ENCODE results near the gene MAGEB6.
"Not testable (repeated sequence)": the region's sequence is repeated elsewhere in the genome, so short reads cannot be mapped to it uniquely, and the experiment has no call there.

MAGEB6 gene

DNA sequence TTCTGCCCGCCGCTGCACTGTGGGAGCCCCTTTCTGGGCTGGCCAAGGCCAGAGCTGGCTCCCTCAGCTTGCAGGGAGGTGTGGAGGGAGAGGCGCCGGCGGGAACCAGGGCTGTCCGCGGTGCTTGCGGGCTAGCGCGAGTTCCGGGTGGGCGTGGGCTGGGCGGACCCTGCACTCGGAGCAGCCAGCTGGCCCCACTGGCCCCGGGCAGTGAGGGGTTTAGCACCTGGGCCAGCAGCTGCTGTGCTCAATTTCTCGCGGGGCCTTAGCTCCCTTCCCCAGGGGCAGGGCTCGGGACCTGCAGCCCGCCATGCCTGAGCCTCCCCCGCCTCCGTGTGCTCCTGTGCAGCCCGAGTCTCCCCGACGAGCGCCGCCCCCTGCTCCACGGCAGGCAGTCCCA, 12.5 kb downstream of the MAGEB6 start:
- not testable (repeated sequence) for H3K36me3 ChIP-seq (ENCODE audit: control insufficient read depth in 1 of 2, insufficient read depth in 2 of 2, low read length in 2 of 2); H2AFZ ChIP-seq (ENCODE audit: insufficient read depth, low read length, poor library complexity); H3K4ac ChIP-seq (ENCODE audit: low read depth, low read length); H2BK5ac ChIP-seq (ENCODE audit: low read depth, low read length, poor library complexity); H3K79me1 ChIP-seq (ENCODE audit: low read length); H4K12ac ChIP-seq (ENCODE audit: low read depth, low read length); H3K9me3 ChIP-seq (ENCODE audit: insufficient read depth, low read depth, low read length); H3K27ac ChIP-seq (ENCODE audit: low read depth, low read length); H2BK120ac ChIP-seq (ENCODE audit: insufficient read depth, low read length, poor library complexity); H3K4me3 ChIP-seq (ENCODE audit: low read depth, low read length); H3K79me2 ChIP-seq (ENCODE audit: control insufficient read depth, insufficient read depth, low read length, poor library complexity); DNase-seq; H3K4me1 ChIP-seq (ENCODE audit: control insufficient read depth in 1 of 2, insufficient read depth in 2 of 2, low read length in 2 of 2); H3K9ac ChIP-seq (ENCODE audit: low read length); H3K23ac ChIP-seq (ENCODE audit: low read length); H3K4me2 ChIP-seq (ENCODE audit: low read length); H4K91ac ChIP-seq (ENCODE audit: low read depth, low read length); H2BK12ac ChIP-seq (ENCODE audit: low read length); H3K18ac ChIP-seq (ENCODE audit: low read length); H2AK5ac ChIP-seq (ENCODE audit: low read length); H3K14ac ChIP-seq (ENCODE audit: low read length); H4K8ac ChIP-seq (ENCODE audit: low read depth, low read length); H3K27me3 ChIP-seq (ENCODE audit: insufficient read depth, low read length)
- WGBS (ENCODE audit: extremely low coverage, insufficient coverage, insufficient read length): no CpG with 5 or more reads among the region's 27 CpGs

GRCh38 chrX:26208012-26208411, 15.8 kb downstream of the MAGEB6 start:
- DNase-seq: no peak
- H2AK5ac ChIP-seq (ENCODE audit: low read length): no peak overlapping the region
- no peak overlapping the region for H3K9ac ChIP-seq (ENCODE audit: low read length)
- WGBS (ENCODE audit: extremely low coverage, insufficient coverage, insufficient read length): no CpG with 5 or more reads among the region's 3 CpGs
- no peaks in the 10 kb centered on the region for H3K27me3 ChIP-seq (ENCODE audit: insufficient read depth, low read length)
- H3K79me2 ChIP-seq (ENCODE audit: control insufficient read depth, insufficient read depth, low read length, poor library complexity): no peaks in the 10 kb centered on the region
- H2BK12ac ChIP-seq (ENCODE audit: low read length): no peak overlapping the region
- no peak overlapping the region for H2AFZ ChIP-seq (ENCODE audit: insufficient read depth, low read length, poor library complexity)
- H2BK5ac ChIP-seq (ENCODE audit: low read depth, low read length, poor library complexity): no peak overlapping the region
- H4K8ac ChIP-seq (ENCODE audit: low read depth, low read length): no peak overlapping the region
- no peaks in the 10 kb centered on the region for H3K4me1 ChIP-seq (ENCODE audit: control insufficient read depth in 1 of 2, insufficient read depth in 2 of 2, low read length in 2 of 2)
- no peaks in the 10 kb centered on the region for H3K36me3 ChIP-seq (ENCODE audit: control insufficient read depth in 1 of 2, insufficient read depth in 2 of 2, low read length in 2 of 2)
- no peak overlapping the region for H3K14ac ChIP-seq (ENCODE audit: low read length)
- no peak overlapping the region for H2BK120ac ChIP-seq (ENCODE audit: insufficient read depth, low read length, poor library complexity)
- no peak overlapping the region for H3K4me3 ChIP-seq (ENCODE audit: low read depth, low read length)
- no peak overlapping the region for H3K4me2 ChIP-seq (ENCODE audit: low read length)
- no peak overlapping the region for H4K91ac ChIP-seq (ENCODE audit: low read depth, low read length)
- no peaks in the 10 kb centered on the region for H3K79me1 ChIP-seq (ENCODE audit: low read length)
- no peak overlapping the region for H3K27ac ChIP-seq (ENCODE audit: low read depth, low read length)
- H3K4ac ChIP-seq (ENCODE audit: low read depth, low read length): no peak overlapping the region
- H3K18ac ChIP-seq (ENCODE audit: low read length): no peak overlapping the region
- H4K12ac ChIP-seq (ENCODE audit: low read depth, low read length): no peak overlapping the region
- no peak overlapping the region for H3K23ac ChIP-seq (ENCODE audit: low read length)
- H3K9me3 ChIP-seq (ENCODE audit: insufficient read depth, low read depth, low read length): no peaks in the 10 kb centered on the region

DNA sequence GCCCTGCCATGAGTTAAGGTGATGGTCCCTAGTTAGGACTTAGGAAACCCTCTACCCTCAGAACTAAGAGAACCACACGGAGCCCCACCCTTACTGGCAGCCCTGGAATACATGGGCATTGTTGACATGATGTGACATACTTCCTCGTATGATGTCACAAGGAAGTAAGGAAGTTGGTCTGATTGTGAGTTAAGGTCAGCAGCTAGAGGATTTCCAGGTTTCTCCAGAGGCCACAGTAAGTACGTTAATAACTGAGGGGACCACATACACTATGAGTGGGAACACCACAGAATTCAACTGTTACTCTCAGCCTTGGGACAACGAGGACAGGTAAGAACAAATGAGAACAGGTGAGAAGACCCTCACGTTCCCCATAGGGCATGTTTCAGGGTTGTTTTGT, 23.6 kb downstream of the MAGEB6 start, which contains the start of gene MAGEB5:
Gene MAGEB5, plus strand, starts transcription at position 301 of the 400 bp plus-strand sequence. CDS start 1,133 bp downstream, outside the sequence.
- Histone ChIP-seq H3K27me3 (ENCODE audit: insufficient read depth, low read length) (no peaks in the 10 kb centered on the region), H3K18ac (ENCODE audit: low read length) (no peak within 1 kb of the TSS), H2BK12ac (ENCODE audit: low read length) (no peak within 1 kb of the TSS), H3K14ac (ENCODE audit: low read length) (no peak within 1 kb of the TSS), H3K27ac (ENCODE audit: low read depth, low read length) (no peak within 1 kb of the TSS), H3K9ac (ENCODE audit: low read length) (no peak within 1 kb of the TSS), H3K4ac (ENCODE audit: low read depth, low read length) (no peak within 1 kb of the TSS), H3K4me1 (ENCODE audit: control insufficient read depth in 1 of 2, insufficient read depth in 2 of 2, low read length in 2 of 2) (no peaks in the 10 kb centered on the region), H3K4me2 (ENCODE audit: low read length) (no peak within 1 kb of the TSS), H3K4me3 (ENCODE audit: low read depth, low read length) (no peak within 1 kb of the TSS), H4K12ac (ENCODE audit: low read depth, low read length) (no peak within 1 kb of the TSS), H3K79me2 (ENCODE audit: control insufficient read depth, insufficient read depth, low read length, poor library complexity) (no peaks in the 10 kb centered on the region), H3K79me1 (ENCODE audit: low read length) (no peaks in the 10 kb centered on the region), H3K9me3 (ENCODE audit: insufficient read depth, low read depth, low read length) (no peaks in the 10 kb centered on the region), H3K23ac (ENCODE audit: low read length) (no peak within 1 kb of the TSS), H2BK120ac (ENCODE audit: insufficient read depth, low read length, poor library complexity) (no peak within 1 kb of the TSS), H2AFZ (ENCODE audit: insufficient read depth, low read length, poor library complexity) (no peak within 1 kb of the TSS), H4K8ac (ENCODE audit: low read depth, low read length) (no peak within 1 kb of the TSS), H2BK5ac (ENCODE audit: low read depth, low read length, poor library complexity) (no peak within 1 kb of the TSS), H4K91ac (ENCODE audit: low read depth, low read length) (no peak within 1 kb of the TSS), H3K36me3 (ENCODE audit: control insufficient read depth in 1 of 2, insufficient read depth in 2 of 2, low read length in 2 of 2) (no peaks in the 10 kb centered on the region), H2AK5ac (ENCODE audit: low read length) (no peak within 1 kb of the TSS)
- no CpG with 5 or more reads among the region's 5 CpGs for whole genome bisulfite sequencing (ENCODE audit: extremely low coverage, insufficient coverage, insufficient read length)
- no peak for DNase-seq

GRCh38 chrX:26219351-26219750, 27.1 kb downstream of the MAGEB6 start:
- H3K4me1 ChIP-seq (ENCODE audit: control insufficient read depth in 1 of 2, insufficient read depth in 2 of 2, low read length in 2 of 2): no peaks in the 10 kb centered on the region
- no peak overlapping the region for H2BK5ac ChIP-seq (ENCODE audit: low read depth, low read length, poor library complexity)
- no peak overlapping the region for H3K14ac ChIP-seq (ENCODE audit: low read length)
- DNase-seq: no peak
- no peak overlapping the region for H2AK5ac ChIP-seq (ENCODE audit: low read length)
- H3K4ac ChIP-seq (ENCODE audit: low read depth, low read length): no peak overlapping the region
- H3K4me2 ChIP-seq (ENCODE audit: low read length): no peak overlapping the region
- no peak overlapping the region for H2BK120ac ChIP-seq (ENCODE audit: insufficient read depth, low read length, poor library complexity)
- no peak overlapping the region for H3K9ac ChIP-seq (ENCODE audit: low read length)
- H3K4me3 ChIP-seq (ENCODE audit: low read depth, low read length): no peak overlapping the region
- H3K36me3 ChIP-seq (ENCODE audit: control insufficient read depth in 1 of 2, insufficient read depth in 2 of 2, low read length in 2 of 2): no peaks in the 10 kb centered on the region
- WGBS (ENCODE audit: extremely low coverage, insufficient coverage, insufficient read length): no CpG with 5 or more reads among the region's 7 CpGs
- no peaks in the 10 kb centered on the region for H3K79me2 ChIP-seq (ENCODE audit: control insufficient read depth, insufficient read depth, low read length, poor library complexity)
- H3K27me3 ChIP-seq (ENCODE audit: insufficient read depth, low read length): no peaks in the 10 kb centered on the region
- H2BK12ac ChIP-seq (ENCODE audit: low read length): no peak overlapping the region
- H3K79me1 ChIP-seq (ENCODE audit: low read length): no peaks in the 10 kb centered on the region
- H4K8ac ChIP-seq (ENCODE audit: low read depth, low read length): no peak overlapping the region
- no peak overlapping the region for H4K12ac ChIP-seq (ENCODE audit: low read depth, low read length)
- H3K23ac ChIP-seq (ENCODE audit: low read length): no peak overlapping the region
- H4K91ac ChIP-seq (ENCODE audit: low read depth, low read length): no peak overlapping the region
- no peak overlapping the region for H3K18ac ChIP-seq (ENCODE audit: low read length)
- H3K9me3 ChIP-seq (ENCODE audit: insufficient read depth, low read depth, low read length): no peaks in the 10 kb centered on the region
- H3K27ac ChIP-seq (ENCODE audit: low read depth, low read length): no peak overlapping the region
- H2AFZ ChIP-seq (ENCODE audit: insufficient read depth, low read length, poor library complexity): no peak overlapping the region
